Adipocyte (in vitro differentiated cells): Measurements from ENCODE around the gene SCYGR3.

Source experiments
- DNase-seq: peaks from one replicate; pipeline ENCODE4 v3.0.0-alpha.2; 2015; ENCODE audit warnings: low read depth
- H3K27me3 ChIP-seq: replicated peaks from 2 replicates; pipeline ENCODE4 v1.7.0; 2013; ENCODE audit warnings: mild to moderate bottlenecking, low read length, moderate library complexity; ENCODE audit not compliant: control insufficient read depth, insufficient read depth
- H3K36me3 ChIP-seq: 2 replicates; pipeline ENCODE4 v1.7.0; 2013; ENCODE audit warnings: low read length, mild to moderate bottlenecking, moderate library complexity; ENCODE audit not compliant: control insufficient read depth, insufficient read depth, severe bottlenecking
- H3K4me1 ChIP-seq: 2 replicates; pipeline ENCODE4 v1.7.0; 2013; ENCODE audit warnings: mild to moderate bottlenecking, low read length, moderate library complexity; ENCODE audit not compliant: control insufficient read depth, insufficient read depth
- H3K4me3 ChIP-seq: 2 replicates; pipeline ENCODE4 v1.7.0; 2013; ENCODE audit warnings: mild to moderate bottlenecking, low read length, moderate library complexity
- H3K9ac ChIP-seq: 2 replicates; pipeline ENCODE4 v1.7.0; 2013; ENCODE audit warnings: mild to moderate bottlenecking, low read length, moderate library complexity
- H3K9me3 ChIP-seq: 2 replicates; pipeline ENCODE4 v1.7.0; 2013; ENCODE audit warnings: mild to moderate bottlenecking, low read length, moderate library complexity; ENCODE audit not compliant: control insufficient read depth

The SCYGR3 gene

DNA sequence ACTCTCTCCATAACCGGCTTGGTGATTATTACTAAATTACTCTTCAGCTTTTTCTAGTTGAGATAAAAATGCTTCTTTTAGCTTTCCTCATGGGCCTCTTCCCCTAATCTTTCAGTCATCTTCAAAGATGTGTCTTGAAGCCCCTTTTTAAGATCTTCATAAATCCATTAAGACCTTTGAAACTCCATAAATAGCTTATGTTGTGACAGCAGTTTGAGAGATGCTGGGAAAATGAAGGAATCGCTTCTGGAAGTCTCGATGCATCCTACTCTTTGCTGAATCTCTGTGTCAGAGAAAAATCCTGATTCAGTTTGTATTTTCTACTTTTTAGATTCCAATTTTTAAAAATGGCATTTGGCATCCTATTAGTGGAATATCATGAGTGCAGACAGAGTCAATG is 15.7 kb upstream of the SCYGR3 start:
- no peaks in the 10 kb centered on the region for H3K9me3 ChIP-seq
- H3K36me3 ChIP-seq, result no peaks in the 10 kb centered on the region
- no peak overlapping the region for H3K9ac ChIP-seq
- H3K4me1 ChIP-seq, result no peaks in the 10 kb centered on the region
- no peaks in the 10 kb centered on the region for H3K27me3 ChIP-seq
- H3K4me3 ChIP-seq, result no peak overlapping the region
- no peak for DNase-seq

DNA sequence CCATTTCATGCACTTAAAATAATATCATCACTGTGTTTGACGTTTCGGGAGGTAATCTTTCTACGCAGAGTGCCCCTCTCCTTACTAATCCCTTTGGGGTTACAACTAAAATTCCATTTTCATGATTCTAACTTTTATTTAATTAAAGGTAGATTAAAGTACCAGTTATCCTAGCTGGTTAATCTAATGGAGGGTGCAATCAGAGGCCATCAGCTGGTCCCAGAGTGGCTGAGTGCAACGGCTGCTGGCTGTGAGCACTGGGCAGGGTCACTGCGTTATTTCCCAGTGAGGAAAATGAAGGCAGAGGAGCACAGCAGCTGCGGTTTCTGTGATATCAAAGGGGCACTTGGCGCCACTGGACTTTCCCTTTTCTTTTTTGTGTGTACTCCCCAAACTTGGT is 14.8 kb upstream of the SCYGR3 start:
- Histone ChIP-seq H3K4me1 (no peaks in the 10 kb centered on the region), H3K9me3 (no peaks in the 10 kb centered on the region), H3K27me3 (no peaks in the 10 kb centered on the region), H3K9ac (no peak overlapping the region), H3K4me3 (no peak overlapping the region), H3K36me3 (no peaks in the 10 kb centered on the region)
- no peak for DNase-seq

DNA sequence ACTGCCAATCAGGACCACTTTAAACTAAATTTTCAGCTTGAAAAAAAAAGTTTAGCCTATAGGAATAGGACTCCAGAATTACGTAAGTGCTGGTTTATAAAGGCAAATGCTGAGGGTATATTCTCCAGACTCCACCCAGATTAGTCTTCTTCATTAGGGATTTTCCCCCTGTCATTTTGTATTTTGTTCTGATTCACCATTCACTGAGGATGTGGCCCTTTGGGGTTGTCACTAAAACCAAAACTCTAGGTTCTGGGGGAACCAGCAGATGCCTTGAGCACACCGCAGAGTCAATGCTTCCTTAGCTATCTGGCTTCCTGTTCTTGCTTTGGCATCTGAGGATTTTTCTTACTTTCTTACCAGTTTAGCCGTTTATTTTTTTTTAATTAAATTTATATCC is 13.1 kb upstream of the SCYGR3 start:
- Histone ChIP-seq H3K4me1 (peaks cover 7% of the 10 kb centered on the region), H3K4me3 (no peak overlapping the region), H3K9me3 (peaks cover under 1% of the 10 kb centered on the region), H3K27me3 (no peaks in the 10 kb centered on the region), H3K9ac (no peak overlapping the region), H3K36me3 (no peaks in the 10 kb centered on the region)
- no peak for DNase-seq

DNA sequence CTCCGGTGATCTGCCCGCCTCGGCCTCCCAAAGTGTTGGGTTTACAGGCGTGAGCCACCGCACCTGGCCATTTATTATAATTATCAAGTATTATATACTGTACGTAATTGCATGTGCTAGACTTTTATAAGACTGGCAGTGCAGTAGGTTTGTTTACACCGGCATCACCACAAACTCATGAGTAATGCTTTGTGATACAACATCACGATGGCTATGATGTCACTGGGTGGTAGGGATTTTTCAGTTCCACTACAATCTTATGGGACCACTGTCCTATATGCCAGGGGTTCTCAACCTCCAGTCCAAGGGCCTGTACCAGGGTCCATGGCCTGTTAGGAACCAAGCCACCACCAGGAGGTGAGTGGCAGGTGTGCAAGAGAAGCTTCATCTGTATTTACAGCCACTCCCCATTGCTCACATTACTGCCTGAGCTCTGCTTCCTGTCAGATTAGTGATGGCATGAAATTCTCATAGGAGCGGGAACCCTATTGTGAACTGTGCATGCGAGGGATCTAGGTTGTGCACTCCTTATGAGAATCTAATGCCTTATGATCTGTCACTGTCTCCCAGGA is 12.0 kb upstream of the SCYGR3 start:
- no peak for DNase-seq
- H3K36me3 ChIP-seq, result no peaks in the 10 kb centered on the region
- H3K4me1 ChIP-seq, result peaks cover 7% of the 10 kb centered on the region
- H3K9me3 ChIP-seq, result peaks cover 3% of the 10 kb centered on the region
- H3K27me3 ChIP-seq, result no peaks in the 10 kb centered on the region
- H3K9ac ChIP-seq, result no peak overlapping the region
- no peak overlapping the region for H3K4me3 ChIP-seq

DNA sequence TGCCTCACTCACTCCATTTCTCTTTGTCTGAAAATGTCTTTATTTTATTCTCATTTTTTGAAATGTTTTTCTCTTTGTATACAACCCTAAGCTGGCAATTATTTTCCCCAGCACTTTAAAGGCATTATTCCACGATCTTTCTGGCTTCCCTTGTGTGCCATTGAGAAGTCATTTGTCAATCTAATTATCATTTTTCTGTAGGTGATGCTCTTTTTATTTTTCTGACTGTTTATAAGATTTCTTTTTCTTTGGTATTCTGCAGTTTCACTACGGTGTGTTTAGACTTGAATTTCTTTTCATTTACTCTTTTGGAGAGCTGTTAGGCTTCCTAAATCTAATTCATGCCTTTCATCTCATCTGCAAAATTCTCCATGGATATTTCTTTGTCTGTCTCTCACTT is 10.8 kb upstream of the SCYGR3 start:
- Histone ChIP-seq H3K9ac (no peak overlapping the region), H3K4me1 (peaks cover 7% of the 10 kb centered on the region), H3K4me3 (no peak overlapping the region), H3K36me3 (no peaks in the 10 kb centered on the region), H3K27me3 (no peaks in the 10 kb centered on the region), H3K9me3 (peaks cover 3% of the 10 kb centered on the region)
- no peak for DNase-seq

DNA sequence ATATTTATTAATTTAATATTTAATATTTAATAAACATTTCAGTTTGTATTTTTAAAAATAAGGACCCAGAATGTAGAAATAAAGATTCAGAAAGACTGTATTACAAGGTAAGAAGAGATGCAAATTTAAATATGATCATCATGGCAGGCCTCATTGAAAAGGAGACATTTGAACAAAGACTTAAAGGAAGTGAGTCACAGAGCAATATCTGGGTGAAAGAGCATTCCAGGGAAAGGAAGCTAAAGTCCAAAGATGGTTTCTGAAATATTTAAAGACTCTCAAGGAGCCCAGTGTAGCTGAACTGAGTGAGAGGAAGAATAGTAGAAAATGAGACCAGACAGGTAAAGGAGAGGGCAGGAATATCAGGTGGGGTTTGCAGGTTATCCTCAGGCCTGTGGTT is 8.6 kb upstream of the SCYGR3 start:
- no peaks in the 10 kb centered on the region for H3K27me3 ChIP-seq
- peak; percentile 54 for DNase-seq

DNA sequence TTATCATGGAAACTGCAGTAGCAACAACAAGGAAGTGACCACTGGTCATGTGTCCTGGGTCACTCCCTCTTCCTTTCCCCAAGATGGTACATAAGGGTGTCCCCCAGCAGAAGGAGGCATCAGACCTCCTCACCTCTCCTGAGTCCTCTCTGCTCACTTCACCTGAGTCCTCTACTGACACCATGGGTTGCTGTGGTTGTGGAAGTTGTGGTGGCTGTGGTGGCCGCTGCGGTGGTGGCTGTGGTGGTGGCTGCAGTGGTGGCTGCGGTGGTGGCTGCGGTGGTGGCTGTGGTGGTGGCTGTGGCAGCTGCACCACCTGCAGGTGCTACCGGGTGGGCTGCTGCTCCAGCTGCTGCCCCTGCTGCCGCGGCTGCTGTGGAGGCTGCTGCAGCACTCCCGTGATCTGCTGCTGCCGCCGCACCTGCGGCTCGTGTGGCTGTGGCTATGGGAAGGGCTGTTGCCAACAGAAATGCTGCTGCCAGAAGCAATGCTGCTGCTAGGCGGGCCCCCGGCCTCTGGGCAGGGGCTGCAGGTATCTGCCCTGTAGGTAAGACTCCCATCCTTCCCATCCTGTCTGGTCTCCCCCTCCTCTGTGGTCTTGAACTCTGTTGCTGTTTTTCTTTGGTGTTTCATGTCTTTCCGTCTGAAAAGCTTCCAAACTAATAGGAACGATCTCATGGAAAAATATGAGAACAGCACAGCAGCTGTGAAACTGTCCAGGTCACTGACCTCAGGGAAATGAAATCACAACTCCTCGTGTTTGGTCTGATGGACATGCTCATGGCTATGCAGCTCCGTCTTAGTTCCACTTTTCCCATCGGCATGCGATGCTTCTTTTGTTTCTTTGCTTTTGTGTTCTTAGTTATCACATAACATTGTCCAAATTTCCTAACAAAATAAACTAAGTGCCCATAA is 2.9 kb upstream of the SCYGR3 start, which contains the start of gene SCYGR4:
Gene SCYGR4 (plus strand): TSS at position 183 of the 915 bp plus-strand sequence. CDS start 0 bp downstream, at position 183.
- peaks cover 18% of the 10 kb centered on the region for H3K4me1 ChIP-seq
- H3K36me3 ChIP-seq, result no peaks in the 10 kb centered on the region
- no peak for DNase-seq
- no peak within 1 kb of the TSS for H3K4me3 ChIP-seq
- H3K9ac ChIP-seq, result peak within 1 kb of the TSS; percentile 21
- peaks cover under 1% of the 10 kb centered on the region for H3K9me3 ChIP-seq
- no peaks in the 10 kb centered on the region for H3K27me3 ChIP-seq

More for the DNA sequence above, 8.6 kb upstream of the SCYGR3 start:
- Histone ChIP-seq H3K9ac (no peak overlapping the region), H3K4me1 (peaks cover 7% of the 10 kb centered on the region), H3K36me3 (no peaks in the 10 kb centered on the region), H3K4me3 (peak overlapping the region; percentile 27), H3K9me3 (peaks cover 3% of the 10 kb centered on the region)

DNA sequence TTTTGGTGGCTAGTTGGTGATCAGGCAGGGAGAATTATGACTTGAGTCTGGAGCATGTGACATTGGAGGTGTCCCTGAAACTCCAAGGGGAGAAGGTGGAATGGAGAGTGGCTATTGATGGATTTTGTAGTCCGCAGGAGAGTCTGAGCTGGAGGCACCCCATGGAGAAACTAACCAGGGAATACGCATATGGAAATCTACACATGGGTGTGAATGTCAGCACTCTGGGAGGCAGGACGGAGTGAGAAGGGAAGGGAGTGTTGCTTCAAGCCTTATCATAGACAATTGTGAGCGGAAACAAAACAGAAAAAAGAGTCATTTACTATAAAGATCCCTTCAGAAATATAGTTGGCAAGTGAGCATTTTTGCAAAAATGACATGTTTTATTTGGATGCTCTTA is 2.0 kb upstream of the SCYGR3 start:
- Histone ChIP-seq H3K36me3 (no peaks in the 10 kb centered on the region), H3K4me1 (peaks cover 18% of the 10 kb centered on the region), H3K9me3 (no peaks in the 10 kb centered on the region), H3K27me3 (no peaks in the 10 kb centered on the region), H3K9ac (peak overlapping the region; percentile 21), H3K4me3 (no peak overlapping the region)
- no peak for DNase-seq

DNA sequence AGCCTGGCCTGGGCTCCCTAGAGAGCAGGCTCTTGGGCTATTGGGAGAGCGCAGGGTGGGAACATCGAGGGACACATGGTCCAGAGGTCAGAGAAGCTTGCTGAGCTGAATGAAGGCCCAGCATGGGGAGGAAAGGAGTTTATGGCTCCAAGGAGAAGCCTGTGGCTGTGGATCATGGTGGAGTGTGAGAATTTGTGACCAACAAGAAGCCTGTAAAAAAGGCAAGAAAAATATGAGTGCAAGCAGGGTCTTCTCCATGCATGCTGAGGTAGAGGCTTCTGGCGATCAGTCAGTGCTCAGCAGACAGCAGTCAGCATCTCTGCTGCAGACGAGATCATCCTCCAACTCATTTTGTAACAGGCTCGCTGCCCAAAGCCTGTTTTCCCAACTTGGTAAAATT is 1.3 kb upstream of the SCYGR3 start:
- Histone ChIP-seq H3K4me3 (no peak overlapping the region), H3K36me3 (no peaks in the 10 kb centered on the region), H3K4me1 (peaks cover 18% of the 10 kb centered on the region), H3K9ac (peak overlapping the region; percentile 21), H3K9me3 (no peaks in the 10 kb centered on the region), H3K27me3 (no peaks in the 10 kb centered on the region)
- no peak for DNase-seq

DNA sequence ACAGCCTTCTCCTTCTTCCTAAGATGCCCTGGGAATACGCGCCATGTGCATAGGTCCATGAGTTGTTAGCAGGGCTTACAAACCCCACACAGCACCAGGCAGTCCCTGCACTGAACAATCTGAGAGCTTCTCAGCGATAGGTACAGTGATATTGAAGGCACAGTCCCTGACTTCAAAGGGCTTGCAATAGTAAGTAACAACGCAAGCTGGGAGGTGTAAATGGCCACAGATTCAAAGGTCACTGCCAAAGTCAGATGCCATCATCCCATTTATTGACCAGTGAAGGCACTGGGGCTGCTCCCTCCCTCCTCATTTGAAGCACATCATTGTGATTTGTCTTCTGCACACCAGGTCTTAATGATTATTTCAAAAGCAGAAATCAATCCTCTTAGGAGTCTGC is 541 bp upstream of the SCYGR3 start:
- Histone ChIP-seq H3K27me3 (no peaks in the 10 kb centered on the region), H3K9me3 (no peaks in the 10 kb centered on the region), H3K9ac (no peak overlapping the region)

DNA sequence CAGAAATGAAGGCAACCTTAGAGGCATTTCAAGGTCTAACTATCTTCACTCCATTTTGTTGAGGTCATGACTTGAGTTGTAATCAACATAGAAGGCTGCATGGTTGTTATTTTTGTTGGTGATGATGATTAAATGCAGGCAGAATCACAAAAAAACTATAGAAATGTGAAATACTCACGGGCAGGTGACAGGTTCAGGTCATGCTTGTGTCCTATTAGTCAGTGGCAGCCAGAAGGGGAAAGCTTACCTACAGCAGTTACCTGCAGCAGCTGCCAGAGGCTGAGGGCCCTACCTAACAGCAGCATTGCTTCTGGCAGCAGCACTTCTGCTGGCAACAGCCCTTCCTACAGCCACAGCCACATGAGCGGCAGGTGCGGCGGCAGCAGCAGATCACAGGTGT is 394 bp downstream of the SCYGR3 start:
- Histone ChIP-seq H3K4me1 (peaks cover 18% of the 10 kb centered on the region), H3K36me3 (no peaks in the 10 kb centered on the region), H3K27me3 (no peaks in the 10 kb centered on the region), H3K9me3 (no peaks in the 10 kb centered on the region), H3K9ac (no peak overlapping the region), H3K4me3 (no peak overlapping the region)
- DNase-seq, result no peak

More for the DNA sequence above, 541 bp upstream of the SCYGR3 start:
- Histone ChIP-seq H3K4me3 (no peak overlapping the region), H3K4me1 (peaks cover 18% of the 10 kb centered on the region), H3K36me3 (no peaks in the 10 kb centered on the region)
- no peak for DNase-seq
